NCI-H446 treated with DMSO at 0.1 percent for 48 hours (cell line): Measurements from ENCODE around the gene COL5A1.

Source experiments
- DNase-seq: peaks from one replicate; lab custom pipeline; 2025; lab: John Stamatoyannopoulos, UW

COL5A1 gene

GRCh38 chr9:134768332-134768708, 126.7 kb downstream of the COL5A1 start:
- no peak for DNase-seq

- DNase-seq = no peak
Observed at GRCh38 chr9:134768709-134769351, 127.2 kb downstream of the COL5A1 start.

- no peak for DNase-seq
Observed at GRCh38 chr9:134770972-134771971, 129.7 kb downstream of the COL5A1 start.

GRCh38 chr9:134772331-134772730, 130.7 kb downstream of the COL5A1 start:
- DNase-seq = no peak

DNA sequence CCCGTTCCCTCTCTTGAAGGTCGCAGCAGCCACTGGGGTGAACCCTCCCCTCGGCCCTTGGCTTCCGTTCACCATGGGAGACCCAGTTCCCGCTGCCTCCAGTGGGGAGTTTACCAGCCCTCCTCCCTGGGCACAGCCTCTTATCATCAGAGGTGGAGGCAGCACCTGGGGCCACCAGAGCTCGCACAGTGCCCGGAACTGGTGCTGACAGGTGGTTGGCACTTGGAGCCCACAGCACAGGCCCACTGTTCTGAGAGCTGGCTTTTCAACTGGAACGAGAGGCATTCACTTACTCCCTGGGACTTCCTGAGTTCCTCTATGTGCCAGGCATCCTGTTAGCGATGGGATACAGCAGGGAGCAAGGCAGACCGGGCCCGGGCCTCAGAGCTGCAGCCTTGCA, 132.2 kb downstream of the COL5A1 start:
- DNase-seq = no peak

DNA sequence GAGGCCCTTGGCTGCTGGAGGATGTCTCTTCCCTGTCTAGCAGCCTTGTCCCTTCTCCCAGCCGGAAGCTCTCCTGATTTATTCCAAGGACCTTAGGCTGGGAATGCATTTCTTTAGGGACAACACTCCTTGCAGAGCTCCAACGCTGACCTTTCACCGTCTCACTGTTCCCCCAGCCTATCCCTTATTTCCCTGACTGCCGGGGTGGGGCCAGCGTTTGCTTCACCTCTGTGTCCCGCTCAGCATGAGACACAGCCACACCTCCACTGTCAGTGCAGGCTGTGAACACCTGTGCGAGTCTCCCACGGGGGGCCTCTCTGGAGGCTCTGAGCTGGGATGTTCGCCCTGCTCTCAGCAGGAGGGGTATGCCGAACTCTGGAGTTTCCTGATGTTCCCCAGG, 132.8 kb downstream of the COL5A1 start:
- no peak for DNase-seq

DNA sequence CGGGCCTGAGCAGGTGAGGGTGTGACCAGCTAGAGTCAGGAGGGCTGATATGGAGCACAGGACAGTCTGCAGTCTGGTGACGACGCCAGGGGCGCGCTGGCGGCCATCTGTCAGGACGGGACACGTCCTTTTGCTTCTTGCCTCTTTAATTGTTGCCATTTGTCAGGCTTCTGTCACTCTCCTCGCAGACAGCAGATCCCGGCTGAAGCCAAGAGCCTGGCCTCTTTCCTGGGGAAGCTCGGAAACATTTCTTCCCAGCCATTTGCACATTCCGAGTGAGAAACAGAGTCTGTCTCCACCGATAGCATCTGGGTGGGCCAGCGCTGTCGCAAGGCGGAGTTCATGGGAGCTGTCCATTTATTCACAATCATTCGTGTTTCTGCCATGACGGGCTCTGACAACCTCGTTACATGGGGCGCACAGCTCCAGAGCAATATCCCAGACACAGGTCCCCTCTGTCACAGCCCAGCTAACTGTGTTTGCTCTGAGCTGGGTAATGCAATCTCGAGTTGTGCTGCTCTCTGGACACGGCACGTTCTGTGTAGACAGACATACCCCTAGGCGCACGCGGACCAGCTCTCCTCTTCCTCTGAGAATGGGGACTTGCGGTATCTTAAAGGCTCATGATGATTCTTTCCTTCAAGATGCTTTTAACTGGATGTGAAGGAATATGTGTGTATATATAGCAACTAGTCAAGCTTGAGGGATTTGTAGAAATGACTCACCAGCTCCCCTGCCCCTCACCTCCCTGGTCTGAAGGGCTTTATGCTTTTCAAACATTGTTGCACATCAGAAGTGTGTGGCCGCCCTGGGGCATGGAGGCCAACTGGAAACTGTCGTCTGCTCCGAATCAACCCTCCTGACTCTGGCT, 133.7 kb downstream of the COL5A1 start:
- no peak for DNase-seq

DNA sequence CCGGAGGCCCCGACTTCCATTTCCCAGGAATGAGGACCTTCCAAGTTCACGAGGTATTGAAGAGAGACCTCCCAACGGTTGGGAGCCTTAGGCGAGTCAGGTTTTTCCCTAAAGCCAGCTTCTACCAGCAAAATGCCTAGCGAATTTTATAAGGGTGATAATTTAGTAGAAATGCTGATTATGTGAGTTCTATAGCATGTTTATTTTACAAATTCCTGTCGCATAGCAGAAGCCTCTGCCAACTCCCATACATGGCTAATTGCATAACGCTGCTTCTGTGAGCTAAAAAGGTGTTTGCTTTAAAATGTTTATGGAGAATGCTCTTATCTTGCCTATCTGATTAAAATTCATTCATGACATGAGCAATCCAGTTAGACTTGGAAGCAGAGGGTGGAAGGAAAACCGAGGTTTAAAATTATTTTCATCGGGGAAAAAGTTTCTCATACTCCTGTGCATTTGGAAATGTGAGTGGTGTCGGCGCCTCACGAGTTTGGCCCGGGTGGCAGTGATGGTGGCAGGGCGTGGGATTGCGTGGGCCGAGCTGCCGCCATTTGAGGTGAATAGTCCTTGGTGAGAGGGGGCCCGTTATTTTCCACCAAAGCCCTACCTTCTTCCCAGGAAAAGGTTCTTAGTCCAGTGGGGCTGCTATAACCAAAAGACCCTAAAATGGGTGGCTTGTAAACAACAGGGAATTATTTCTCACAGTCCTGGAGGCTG, 134.6 kb downstream of the COL5A1 start:
- DNase-seq = no peak

DNA sequence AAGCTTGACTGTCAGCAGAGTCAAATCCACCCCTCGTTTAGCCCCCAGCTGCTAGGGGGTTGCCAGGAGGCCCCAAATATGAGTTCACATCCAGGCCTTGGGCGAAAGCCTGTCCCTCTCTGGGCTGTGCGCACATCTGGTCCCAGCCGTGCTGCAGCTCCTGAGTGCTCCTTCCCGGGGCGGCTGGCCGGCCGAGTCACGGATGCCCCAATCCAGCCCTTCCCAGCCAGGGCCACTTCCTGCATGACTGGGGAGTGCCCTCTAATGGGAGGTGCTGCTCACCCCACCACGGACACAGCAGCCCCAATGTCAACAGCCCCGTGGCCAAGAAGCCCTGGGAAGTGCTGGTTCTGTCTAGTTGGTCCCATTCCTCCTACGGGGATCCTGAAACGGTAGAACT, 135.6 kb downstream of the COL5A1 start:
- no peak for DNase-seq

DNA sequence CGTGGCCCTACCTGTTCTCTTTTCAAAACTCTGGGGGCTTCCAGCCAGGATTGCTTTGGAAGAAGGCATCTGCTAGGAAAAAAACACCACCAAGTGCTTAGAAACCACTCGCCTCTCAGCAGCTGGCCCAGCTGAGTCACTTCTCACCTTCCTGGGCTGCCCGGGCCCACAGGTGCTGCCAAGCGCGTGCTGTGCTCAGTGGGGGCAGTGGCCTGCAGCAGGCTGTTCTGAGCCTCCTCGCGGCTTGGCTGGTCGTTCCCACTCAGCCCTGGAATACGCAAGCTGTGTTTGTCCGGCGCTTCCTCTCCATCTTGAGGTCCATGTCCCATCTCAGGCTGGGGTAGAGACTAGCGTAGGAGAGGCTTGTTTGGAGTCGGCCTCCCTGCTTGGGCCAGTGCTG, 136.6 kb downstream of the COL5A1 start:
- no peak for DNase-seq

DNA sequence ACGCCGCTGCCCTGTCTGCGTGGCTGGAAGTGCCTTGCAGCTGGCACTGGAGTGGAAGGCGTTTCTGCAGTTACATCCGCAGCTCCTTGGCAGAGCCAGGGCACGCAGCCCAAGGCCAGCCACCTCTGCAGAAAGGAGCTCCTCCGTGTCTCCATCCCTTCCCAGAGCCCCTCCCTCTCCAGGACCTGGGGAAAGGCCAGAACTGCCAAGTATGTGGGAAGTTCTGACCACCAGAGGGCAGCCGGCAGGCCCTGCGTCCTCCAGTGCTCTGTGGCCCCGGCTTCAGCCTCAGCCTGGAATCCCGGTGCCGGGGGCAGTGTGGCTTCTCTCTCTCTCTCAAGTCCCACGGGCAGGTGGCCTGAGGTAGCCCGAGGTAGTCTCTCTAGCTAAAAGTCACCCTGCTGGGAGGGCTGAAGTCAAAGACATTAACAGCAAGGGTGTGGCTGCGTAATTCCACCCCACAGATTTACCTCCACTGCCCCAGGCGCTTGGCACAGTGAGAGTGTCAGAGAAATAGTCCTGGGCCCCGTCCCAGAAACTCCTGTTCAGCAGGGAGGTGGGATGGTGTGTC, 137.3 kb downstream of the COL5A1 start:
- DNase-seq = peak; percentile 1

GRCh38 chr9:134779640-134780039, 138.0 kb downstream of the COL5A1 start:
- no peak for DNase-seq

- DNase-seq = no peak
Observed at GRCh38 chr9:134781591-134782302, 140.1 kb downstream of the COL5A1 start.

- DNase-seq = no peak
Observed at GRCh38 chr9:134782921-134783698, 141.5 kb downstream of the COL5A1 start.

- no peak for DNase-seq
Observed at GRCh38 chr9:134783699-134784039, 142.1 kb downstream of the COL5A1 start.

GRCh38 chr9:134784577-134785305, 143.1 kb downstream of the COL5A1 start:
- no peak for DNase-seq

- no peak for DNase-seq
Observed at GRCh38 chr9:134785325-134786108, 143.9 kb downstream of the COL5A1 start.
